Adrenal gland (tissue), 12 donors: ENCODE data around the gene GKN2. TPM values are rescaled to one million over a fixed set of nuclear protein-coding genes. Genes with fewer than 3 reads are reported as not detected.

Source experiments
- DNase-seq, 7 donors: peaks; one replicate each; pipeline ENCODE4 v3.0.0-alpha.2; 2019 to 2020
- H3K27ac ChIP-seq, 5 donors: fragments of 200-600 bp; sonication (generic) in 4 of 5; 1 replicate in 3 of 5; 2 replicates in 2 of 5; pipeline versions ENCODE4 v1.5.1 to v1.8.0; 2016 to 2020; ENCODE audit warnings: mild to moderate bottlenecking in 1 of 5
- H3K27me3 ChIP-seq: fragments of 200-600 bp; 2 replicates; pipeline ENCODE4 v1.8.0; 2021
- H3K36me3 ChIP-seq, 2 donors: fragments of 200-600 bp; replicated peaks in 1 of 2; 1 replicate in 1 of 2; 2 replicates in 1 of 2; pipeline versions ENCODE4 v1.5.1 to v1.8.0; 2018 to 2022
- H3K4me1 ChIP-seq, 2 donors: fragments of 200-600 bp; replicated peaks in 1 of 2; 1 replicate in 1 of 2; 2 replicates in 1 of 2; pipeline versions ENCODE4 v1.5.1 to v1.8.0; 2018 to 2021
- H3K4me3 ChIP-seq, 4 donors: fragments of 200-600 bp; sonication (generic) in 3 of 4; one replicate each; pipeline ENCODE4 v1.5.1; 2016 to 2018
- H3K9me3 ChIP-seq, 3 donors: fragments of 200-600 bp; sonication (generic) in 1 of 3; replicated peaks in 1 of 3; 1 replicate in 2 of 3; 2 replicates in 1 of 3; pipeline versions ENCODE4 v1.5.1 to v1.8.0; 2016 to 2021
- CTCF ChIP-seq, 6 experiments: fragments of 450-650 bp in 4 of 6; fragments of 200-600 bp in 2 of 6; sonication (generic) in 1 of 6; IDR thresholded peaks; 1 replicate in 5 of 6; 2 replicates in 1 of 6; pipeline versions ENCODE4 v1.5.1 to v1.8.0; 2016 to 2021; ENCODE audit warnings: antibody characterized with exemption in 6 of 6, mild to moderate bottlenecking in 2 of 6, moderate library complexity in 1 of 6
- POLR2A ChIP-seq, 2 donors: fragments of 450-650 bp; IDR thresholded peaks; one replicate each; pipeline ENCODE4 v1.6.1; 2017; ENCODE audit warnings: antibody characterized with exemption in 2 of 2, mild to moderate bottlenecking in 2 of 2, moderate library complexity in 1 of 2
- WGBS, 4 donors: extraction: QIAGEN DNeasy Blood & Tissue Kit in 2 of 4; methylation state at CpG; one replicate each; pipeline versions ENCODE4 v1.1.5 to v1.1.7; 2013 to 2017; 5-methylcytosine and 5-hydroxymethylcytosine counted together
- intact Hi-C, 2 donors: fragments of 100-400 bp; cut with DNase I; formaldehyde crosslinking; loops; one replicate each; pipeline versions ENCODE4 v1.14.1 to v1.15.0; 2022 to 2023
- polyA plus RNA-seq, 3 donors: library from polyadenylated mRNA; stranded (reverse); fragments of 200-250 nt in 2 of 3; fragments of 350-450 nt in 1 of 3; fragmentation: Illumina TruSeq in 1 of 3; extraction: RNeasy Lipid Tissue Mini Kit (QIAGEN cat#74804) in 1 of 3; gene quantifications; one replicate each; pipeline ENCODE4 v1.2.3, GENCODE V29; 2013 to 2014
- total RNA-seq, 9 donors: library from RNA; depleted of rRNA in 4 of 9; stranded (reverse); fragments of >200 nt in 4 of 9; fragments of 120-200 nt in 1 of 9; fragmentation: NEBNext Ultra II Directional in 1 of 9; extraction: Animal tissue kit (Norgen Biotek cat#: 25700) in 1 of 9; gene quantifications; one replicate each; pipeline versions ENCODE4 v1.1.0 to v1.2.4, GENCODE V29; 2013 to 2023
- donor health status: healthy with polysubstance abuse.
- donor health status: Bipolar disorder and iron deficiency.
- donor health status: DM: yes; HTN: yes; CAD: no.
- donor health status: DM: no; HTN: no; CAD: no.
- donor health status: DM: no; HTN: no; CAD: no.
- donor health status: DM: yes; HTN: yes; CAD: no.

The GKN2 gene
- total and polyA plus RNA-seq, 12 donors = 0.27 to 0.31 TPM; not detected in 10

GRCh38 chr2:68932402-68932801 lies 20.3 kb downstream of the GKN2 start:
- no peak overlapping the region for H3K4me3 ChIP-seq
- no peaks in the 10 kb centered on the region for H3K9me3 ChIP-seq
- no peaks in the 10 kb centered on the region for H3K36me3 ChIP-seq
- H3K27me3 ChIP-seq = no peaks in the 10 kb centered on the region
- no peak for TF ChIP-seq POLR2A (IDR thresholded peaks at IDR 0.05)
- H3K4me1 ChIP-seq = no peaks in the 10 kb centered on the region
- no peak for DNase-seq
- H3K27ac ChIP-seq = no peak overlapping the region
- intact Hi-C loops = no loop called here
- 80 to 89% (median 86%) methylated on average over 3 to 4 of the region's 4 CpGs for WGBS, 4 donors

GRCh38 chr2:68931799-68932198 lies 20.9 kb downstream of the GKN2 start:
- no peaks in the 10 kb centered on the region for H3K4me1 ChIP-seq
- 61 to 81% (median 66%) methylated on average over 3 to 4 of the region's 4 CpGs for WGBS, 4 donors
- H3K36me3 ChIP-seq = no peaks in the 10 kb centered on the region
- H3K9me3 ChIP-seq = no peaks in the 10 kb centered on the region
- intact Hi-C loops = no loop called here
- no peak for TF ChIP-seq POLR2A (IDR thresholded peaks at IDR 0.05)
- TF ChIP-seq CTCF (IDR thresholded peaks at IDR 0.05) = no peak
- H3K27me3 ChIP-seq = no peaks in the 10 kb centered on the region
- no peak overlapping the region for H3K4me3 ChIP-seq
- DNase-seq = no peak
- no peak overlapping the region for H3K27ac ChIP-seq

DNA sequence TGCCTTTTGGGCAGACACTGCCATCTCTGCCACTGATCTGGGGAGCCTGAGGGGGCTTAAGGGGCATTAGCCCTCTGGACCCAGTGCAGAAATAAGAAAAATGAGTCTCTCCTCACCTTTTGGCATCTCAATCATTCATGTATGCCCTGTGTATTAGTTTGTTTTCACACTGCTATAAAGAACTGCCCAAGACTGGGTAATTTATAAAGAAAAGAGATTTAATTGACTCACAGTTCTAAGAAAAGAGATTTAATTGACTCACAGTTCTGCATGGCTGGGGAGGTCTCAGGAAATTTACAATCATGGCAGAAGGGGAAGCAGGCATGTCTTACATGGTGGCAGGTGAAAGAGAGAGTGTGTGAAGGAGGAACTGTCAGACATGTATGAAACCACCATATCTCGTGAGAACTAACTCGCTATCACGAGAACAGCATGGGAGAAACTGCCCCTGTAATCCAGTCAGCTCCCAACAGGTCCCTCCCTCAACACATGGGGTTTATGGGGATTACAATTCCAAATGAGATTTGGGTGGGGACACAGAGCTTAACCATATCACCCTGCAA lies 21.5 kb downstream of the GKN2 start:
- no peak for DNase-seq
- TF ChIP-seq POLR2A (IDR thresholded peaks at IDR 0.05) (no peak), CTCF (IDR thresholded peaks at IDR 0.05) (no peak)
- Histone ChIP-seq H3K36me3 (no peaks in the 10 kb centered on the region), H3K9me3 (no peaks in the 10 kb centered on the region), H3K4me3 (no peak overlapping the region), H3K27ac (no peak overlapping the region), H3K27me3 (no peaks in the 10 kb centered on the region), H3K4me1 (no peaks in the 10 kb centered on the region)
- intact Hi-C loops = no loop called here
- WGBS, 4 donors = 82 to 91% (median 86%) methylated on average over 3 of the region's 3 CpGs

DNA sequence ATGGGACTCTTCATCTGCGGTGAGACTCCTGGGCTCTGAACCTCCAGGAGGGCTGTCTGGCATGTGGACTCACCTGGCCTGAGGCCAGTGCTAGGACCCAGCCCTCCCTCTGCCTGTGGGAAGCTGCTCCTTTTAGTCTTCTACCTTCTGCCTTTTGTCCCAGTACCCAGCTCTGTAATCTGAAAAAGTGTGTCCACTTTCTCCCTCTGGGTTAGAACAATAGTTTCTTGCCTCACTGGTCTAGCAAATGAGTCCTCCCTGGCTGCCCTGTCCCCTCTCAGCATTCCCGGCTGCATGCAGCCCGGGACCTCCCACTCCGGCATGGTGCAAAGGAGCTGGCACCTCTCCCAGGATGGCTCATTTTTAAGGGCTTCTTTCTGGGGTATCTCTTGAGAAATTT lies 25.9 kb downstream of the GKN2 start:
- 65 to 79% (median 75%) methylated on average over 4 of the region's 4 CpGs for WGBS, 4 donors
- intact Hi-C loops = loop anchor here (10.0 kb wide), 2 partner anchors 442 to 462 kb away; partner anchors contain the start of genes APLF (in 1 of the 2) and FBXO48 (in 1 of the 2)

More for the DNA sequence above, 25.9 kb downstream of the GKN2 start:
- DNase-seq = no peak
- H3K27ac ChIP-seq = no peak overlapping the region
- no peak overlapping the region for H3K4me3 ChIP-seq
- no peaks in the 10 kb centered on the region for H3K27me3 ChIP-seq
- no peaks in the 10 kb centered on the region for H3K36me3 ChIP-seq
- TF ChIP-seq CTCF (IDR thresholded peaks at IDR 0.05) (no peak), POLR2A (IDR thresholded peaks at IDR 0.05) (no peak)
- no peaks in the 10 kb centered on the region for H3K9me3 ChIP-seq
- H3K4me1 ChIP-seq = no peaks in the 10 kb centered on the region
